CD4-positive, CD25-positive, alpha-beta regulatory T cell (primary cell): ENCODE measurements around the gene TRIM26. TPM values are rescaled to one million over a fixed set of nuclear protein-coding genes. Genes with fewer than 3 reads are reported as not detected.
"Not testable (repeated sequence)": the region's sequence is repeated elsewhere in the genome, so short reads cannot be mapped to it uniquely, and the experiment has no call there.

ENCODE experiments used
- ATAC-seq, 2 donors: fragments of 150-1000 bp; cut with Tn5 transposase; one replicate each; pipeline ENCODE4 v1.10.0; 2021; ENCODE audit warnings: low read depth in 2 of 2, moderate number of reproducible peaks in 2 of 2, moderate library complexity in 1 of 2
- DNase-seq, 3 donors: peaks; one replicate each; pipeline versions ENCODE4 v3.0.0 to v3.0.0-alpha.2; 2012 to 2022; ENCODE audit warnings: mixed read lengths in 1 of 3
- H3K27ac ChIP-seq: one replicate; pipeline ENCODE4 v1.7.0; 2013; ENCODE audit warnings: mild to moderate bottlenecking, low read length; ENCODE audit not compliant: insufficient read depth, poor library complexity, severe bottlenecking
- H3K27me3 ChIP-seq: one replicate; pipeline ENCODE4 v1.7.0; 2013; ENCODE audit warnings: low read length; ENCODE audit not compliant: control insufficient read depth, insufficient read depth
- H3K36me3 ChIP-seq: one replicate; pipeline ENCODE4 v1.7.0; 2013; ENCODE audit warnings: mild to moderate bottlenecking, low read length, moderate library complexity; ENCODE audit not compliant: control insufficient read depth, insufficient read depth
- H3K4me1 ChIP-seq: 2 replicates; pipeline ENCODE4 v1.7.0; 2013; ENCODE audit warnings: mild to moderate bottlenecking, low read length; ENCODE audit not compliant: insufficient read depth, control insufficient read depth, poor library complexity, severe bottlenecking
- H3K4me3 ChIP-seq: one replicate; pipeline ENCODE4 v1.7.0; 2013; ENCODE audit warnings: low read depth, mild to moderate bottlenecking, low read length, moderate library complexity
- H3K9me3 ChIP-seq, 2 experiments: 1 replicate in 1 of 2; 2 replicates in 1 of 2; pipeline ENCODE4 v1.7.0; 2013; ENCODE audit warnings: low read length in 2 of 2, mild to moderate bottlenecking in 1 of 2, moderate library complexity in 1 of 2; ENCODE audit not compliant: control insufficient read depth in 2 of 2
- H3K27ac Mint-ChIP-seq, 3 donors: one replicate each; pipeline ENCODE4 v1.8.0; 2020 to 2022; ENCODE audit warnings: mild to moderate bottlenecking in 3 of 3, mixed read lengths in 3 of 3, moderate library complexity in 2 of 3
- H3K27me3 Mint-ChIP-seq: one replicate; pipeline ENCODE4 v1.8.0; 2022; ENCODE audit warnings: mild to moderate bottlenecking, mixed read lengths
- H3K36me3 Mint-ChIP-seq: one replicate; pipeline ENCODE4 v1.8.0; 2020; ENCODE audit warnings: mixed read lengths
- H3K4me1 Mint-ChIP-seq, 4 donors: one replicate each; pipeline ENCODE4 v1.8.0; 2020 to 2022; ENCODE audit warnings: mixed read lengths in 4 of 4, mild to moderate bottlenecking in 1 of 4
- H3K4me3 Mint-ChIP-seq, 4 donors: one replicate each; pipeline ENCODE4 v1.8.0; 2020 to 2022; ENCODE audit warnings: mild to moderate bottlenecking in 4 of 4, mixed read lengths in 4 of 4, moderate library complexity in 3 of 4
- H3K9me3 Mint-ChIP-seq, 7 donors: one replicate each; pipeline ENCODE4 v1.8.0; 2020 to 2022; ENCODE audit warnings: mixed read lengths in 7 of 7, mild to moderate bottlenecking in 3 of 7, moderate library complexity in 2 of 7
- polyA plus RNA-seq, 4 donors: library from polyadenylated mRNA; unstranded; fragments of 300-500 nt; fragmentation: Illumina TruSeq; gene quantifications; one replicate each; pipeline ENCODE4 v1.2.3, GENCODE V29; 2021
- total RNA-seq: library from RNA; stranded (reverse); gene quantifications from one replicate; pipeline ENCODE4 v1.2.3, GENCODE V29; 2022

TRIM26 gene
- total and polyA plus RNA-seq, 5 donors from 2014 or later: 43.3 to 75.1 (median 52.7) TPM

DNA sequence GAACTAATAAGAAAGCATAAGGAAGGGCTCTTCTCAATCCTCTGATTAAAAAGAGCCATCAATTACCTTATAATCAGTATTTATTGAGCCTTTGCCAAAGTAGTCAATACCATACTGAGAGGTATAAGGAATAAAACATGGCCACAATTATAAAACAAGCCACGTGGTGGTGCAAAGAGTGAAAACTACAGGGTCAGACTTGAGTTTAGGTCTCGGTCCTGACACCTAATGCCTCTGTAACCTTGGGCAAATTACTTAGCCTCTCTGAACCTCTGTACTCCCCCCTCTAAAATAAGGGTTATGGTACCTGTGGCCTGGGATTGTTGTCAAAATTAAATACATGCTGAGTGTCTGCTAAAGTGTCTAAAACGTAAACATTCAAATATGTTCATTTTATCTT, 64.0 kb downstream of the TRIM26 start:
- H3K4me3 ChIP-seq: no peak overlapping the region
- DNase-seq: no peak
- Mint-ChIP-seq H3K27ac (no peak overlapping the region), H3K36me3 (peaks cover under 1% of the 10 kb centered on the region), H3K4me3 (no peak overlapping the region), H3K27me3 (peaks cover 66% of the 10 kb centered on the region), H3K4me1 (peaks cover 0 to 6% (median 2%) of the 10 kb centered on the region in 4 donors), H3K9me3 (no peaks in the 10 kb centered on the region)
- peaks cover 12% of the 10 kb centered on the region for H3K27me3 ChIP-seq
- H3K4me1 ChIP-seq: no peaks in the 10 kb centered on the region
- no peak overlapping the region for H3K27ac ChIP-seq
- no peaks in the 10 kb centered on the region for H3K9me3 ChIP-seq
- no peak for ATAC-seq
- H3K36me3 ChIP-seq: no peaks in the 10 kb centered on the region

DNA sequence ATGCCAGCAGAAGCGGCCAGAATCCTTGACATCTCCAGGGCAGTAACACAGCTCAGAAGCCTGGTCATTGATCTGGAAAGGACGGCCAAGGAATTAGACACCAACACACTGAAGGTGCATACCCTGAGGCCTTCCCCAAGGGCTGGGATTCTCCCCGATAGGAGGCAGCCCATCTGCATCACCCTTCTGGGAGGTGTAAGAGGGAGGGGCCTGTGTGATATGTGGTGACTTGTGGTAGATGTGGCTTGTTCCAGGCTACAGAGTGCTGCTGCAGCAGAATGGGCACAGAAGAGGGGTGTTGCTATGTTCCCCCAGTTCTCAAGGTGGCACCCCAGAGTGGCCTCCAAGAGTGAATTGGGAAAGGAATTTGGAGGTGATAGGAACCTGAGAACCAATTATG, 66.1 kb downstream of the TRIM26 start:
- Mint-ChIP-seq H3K36me3 (peaks cover 6% of the 10 kb centered on the region), H3K4me1 (peaks cover 0 to 9% (median 2%) of the 10 kb centered on the region in 4 donors), H3K4me3 (no peak overlapping the region), H3K27ac (no peak overlapping the region), H3K9me3 (no peaks in the 10 kb centered on the region), H3K27me3 (peaks cover 69% of the 10 kb centered on the region)
- Histone ChIP-seq H3K9me3 (no peaks in the 10 kb centered on the region), H3K36me3 (no peaks in the 10 kb centered on the region), H3K27ac (no peak overlapping the region), H3K27me3 (peaks cover 17% of the 10 kb centered on the region), H3K4me3 (no peak overlapping the region), H3K4me1 (no peaks in the 10 kb centered on the region)
- DNase-seq (no peak), ATAC-seq (no peak)

GRCh38 chr6:30145818-30146217, 67.4 kb downstream of the TRIM26 start:
- Histone ChIP-seq H3K27me3 (peaks cover 21% of the 10 kb centered on the region), H3K9me3 (no peaks in the 10 kb centered on the region), H3K36me3 (no peaks in the 10 kb centered on the region), H3K4me1 (no peaks in the 10 kb centered on the region), H3K4me3 (no peak overlapping the region), H3K27ac (no peak overlapping the region)
- Mint-ChIP-seq H3K4me1 (peaks cover 0 to 9% (median 0%) of the 10 kb centered on the region in 4 donors), H3K9me3 (peaks cover 0 to 2% (median 0%) of the 10 kb centered on the region in 7 donors), H3K27me3 (peaks cover 71% of the 10 kb centered on the region), H3K4me3 (no peak overlapping the region), H3K27ac (no peak overlapping the region), H3K36me3 (peaks cover 6% of the 10 kb centered on the region)
- DNase-seq (no peak), ATAC-seq (no peak)

DNA sequence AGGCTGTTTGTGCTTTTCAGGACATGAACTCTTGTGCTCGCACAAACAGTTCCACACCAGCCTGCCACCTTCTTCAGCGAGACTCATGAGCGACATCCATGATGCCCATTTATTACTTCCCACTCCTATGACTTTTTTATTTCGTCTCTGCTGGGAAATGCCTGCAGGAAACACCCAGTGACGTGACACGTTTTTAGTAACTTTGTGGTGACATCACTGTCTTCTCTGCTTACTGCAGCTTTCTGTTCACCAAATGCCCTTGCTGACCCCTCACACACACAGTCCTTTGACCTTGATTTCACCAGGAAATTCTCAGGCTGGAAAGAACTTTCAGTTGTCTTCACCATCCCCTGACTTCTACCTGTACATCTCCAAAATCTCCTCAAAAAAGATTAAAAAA, 68.4 kb downstream of the TRIM26 start:
- peaks cover 74% of the 10 kb centered on the region for H3K27me3 Mint-ChIP-seq

DNA sequence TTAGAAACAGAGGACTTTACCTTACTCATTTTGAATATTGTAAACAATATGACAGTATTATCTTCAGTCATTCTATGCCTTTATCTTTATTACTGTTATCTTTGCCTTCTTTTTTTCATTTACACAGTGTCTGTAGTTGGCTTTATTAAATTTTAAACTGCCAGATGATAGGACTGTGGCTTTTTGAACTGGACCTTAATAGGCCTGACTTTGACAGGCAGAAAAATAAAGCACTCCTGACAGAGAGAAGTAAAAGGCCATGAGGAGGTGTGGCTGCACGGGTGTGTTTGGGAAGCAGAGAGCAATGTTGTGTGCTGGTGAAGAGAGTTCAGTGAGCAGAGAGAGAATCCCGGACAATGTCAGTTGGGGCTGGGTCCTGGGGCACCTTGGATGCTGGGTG, 69.4 kb downstream of the TRIM26 start:
- Mint-ChIP-seq H3K4me1 (peaks cover 0 to 9% (median 3%) of the 10 kb centered on the region in 4 donors), H3K27ac (no peak overlapping the region)
- no peaks in the 10 kb centered on the region for H3K9me3 ChIP-seq

More for the DNA sequence above, 68.4 kb downstream of the TRIM26 start:
- Mint-ChIP-seq H3K9me3 (peaks cover 0 to 2% (median 0%) of the 10 kb centered on the region in 7 donors), H3K27ac (no peak overlapping the region), H3K36me3 (peaks cover 6% of the 10 kb centered on the region), H3K4me1 (peaks cover 0 to 9% (median under 1%) of the 10 kb centered on the region in 4 donors), H3K4me3 (no peak overlapping the region)
- no peak overlapping the region for H3K27ac ChIP-seq
- H3K4me1 ChIP-seq: no peaks in the 10 kb centered on the region
- peaks cover 21% of the 10 kb centered on the region for H3K27me3 ChIP-seq
- ATAC-seq (no peak), DNase-seq (no peak)
- no peaks in the 10 kb centered on the region for H3K36me3 ChIP-seq
- H3K4me3 ChIP-seq: no peak overlapping the region
- H3K9me3 ChIP-seq: no peaks in the 10 kb centered on the region

GRCh38 chr6:30142665-30143064, 70.5 kb downstream of the TRIM26 start:
- H3K4me3 ChIP-seq: no peak overlapping the region
- no peak for ATAC-seq
- Mint-ChIP-seq H3K4me1 (peaks cover 0 to 9% (median 3%) of the 10 kb centered on the region in 4 donors), H3K4me3 (no peak overlapping the region), H3K27me3 (peaks cover 68% of the 10 kb centered on the region), H3K36me3 (peaks cover 6% of the 10 kb centered on the region), H3K27ac (no peak overlapping the region), H3K9me3 (peaks cover 0 to 2% (median 0%) of the 10 kb centered on the region in 7 donors)
- DNase-seq: no peak
- H3K9me3 ChIP-seq: no peaks in the 10 kb centered on the region
- H3K27me3 ChIP-seq: peaks cover 26% of the 10 kb centered on the region
- no peaks in the 10 kb centered on the region for H3K36me3 ChIP-seq
- no peaks in the 10 kb centered on the region for H3K4me1 ChIP-seq
- H3K27ac ChIP-seq: no peak overlapping the region

More for the DNA sequence above, 69.4 kb downstream of the TRIM26 start:
- Mint-ChIP-seq H3K36me3 (peaks cover 6% of the 10 kb centered on the region), H3K9me3 (peaks cover 0 to 2% (median 0%) of the 10 kb centered on the region in 7 donors), H3K27me3 (peaks cover 72% of the 10 kb centered on the region), H3K4me3 (no peak overlapping the region)
- Histone ChIP-seq H3K36me3 (no peaks in the 10 kb centered on the region), H3K27me3 (peaks cover 21% of the 10 kb centered on the region), H3K27ac (no peak overlapping the region), H3K4me1 (no peaks in the 10 kb centered on the region), H3K4me3 (no peak overlapping the region)
- DNase-seq (no peak), ATAC-seq (no peak)

- peaks cover 67% of the 10 kb centered on the region for H3K27me3 Mint-ChIP-seq
- not testable (repeated sequence) for H3K36me3 Mint-ChIP-seq, H3K9me3 ChIP-seq, H3K4me3 Mint-ChIP-seq, H3K27ac Mint-ChIP-seq, H3K4me3 ChIP-seq, DNase-seq, ATAC-seq, H3K27ac ChIP-seq, H3K36me3 ChIP-seq, H3K4me1 ChIP-seq, H3K9me3 Mint-ChIP-seq
- peaks cover 33% of the 10 kb centered on the region for H3K27me3 ChIP-seq
- peaks cover 0 to 15% (median 5%) of the 10 kb centered on the region in 4 donors for H3K4me1 Mint-ChIP-seq
Measured at GRCh38 chr6:30140240-30140639, 73.0 kb downstream of the TRIM26 start.

- no peak overlapping the region for H3K4me3 Mint-ChIP-seq
- H3K27me3 Mint-ChIP-seq: peaks cover 54% of the 10 kb centered on the region
- DNase-seq (peak in 1 of 3 donors; percentile 29), ATAC-seq (no peak)
- H3K27ac Mint-ChIP-seq: no peak overlapping the region
- H3K27me3 ChIP-seq: peaks cover 26% of the 10 kb centered on the region
- H3K27ac ChIP-seq: no peak overlapping the region
- no peak overlapping the region for H3K4me3 ChIP-seq
- H3K9me3 Mint-ChIP-seq: peaks cover 0 to 3% (median 0%) of the 10 kb centered on the region in 7 donors
- peaks cover 0 to 15% (median 3%) of the 10 kb centered on the region in 4 donors for H3K4me1 Mint-ChIP-seq
- no peaks in the 10 kb centered on the region for H3K36me3 Mint-ChIP-seq
- no peaks in the 10 kb centered on the region for H3K36me3 ChIP-seq
- no peaks in the 10 kb centered on the region for H3K4me1 ChIP-seq
- no peaks in the 10 kb centered on the region for H3K9me3 ChIP-seq
Measured at GRCh38 chr6:30136570-30137286, 76.5 kb downstream of the TRIM26 start.
